Measurements from ENCODE around the gene FLYWCH1.

FLYWCH1 gene

GRCh38 chr16:2964475-2965336 is 53.0 kb downstream of the FLYWCH1 start:
- peak; percentile 94 for DNase-seq (ENCODE audit: extremely low spot score)
- CTCF ChIA-PET, result no interaction called here
- POLR2A ChIA-PET, result interaction anchor here (0.9 to 3.0 kb wide), 6 partner anchors 9 to 59 kb away, joined by 3 to 30 read pairs (median 4); partner anchors contain the start of genes HCFC1R1, PKMYT1 and THOC6
- TF ChIP-seq FOXA1 (IDR thresholded peaks at IDR 0.05), result no peak
- TF ChIP-seq L3MBTL2 (conservative IDR thresholded peaks at IDR 0.05), result 0 out of 2 replicates have a peak, but pooled peaks have one; percentile 18

- DNase-seq (ENCODE audit: extremely low spot score), result no peak
- no peak for TF ChIP-seq FOXA1 (IDR thresholded peaks at IDR 0.05)
- TF ChIP-seq HDGF (IDR thresholded peaks at IDR 0.05; ENCODE audit: borderline replicate concordance), result no peak
- CTCF ChIA-PET, result no interaction called here
- POLR2A ChIA-PET, result interaction anchor here (0.6 to 3.0 kb wide), 2 partner anchors 15 to 59 kb away, joined by 3 to 30 read pairs; partner anchors contain the start of gene PKMYT1
These were observed 54.5 kb downstream of the FLYWCH1 start for GRCh38 chr16:2966043-2966807.

- no peak for DNase-seq (ENCODE audit: extremely low spot score)
- CTCF ChIA-PET, result no interaction called here
- POLR2A ChIA-PET, result interaction anchor here (0.6 to 1.6 kb wide), 2 partner anchors 14 to 58 kb away, joined by 3 to 12 read pairs; partner anchors contain the start of gene PKMYT1
- TF ChIP-seq BHLHE40 (IDR thresholded peaks at IDR 0.05; ENCODE audit: borderline replicate concordance), result no peak
- TF ChIP-seq NFRKB (IDR thresholded peaks at IDR 0.05), result no peak
- TF ChIP-seq FOXA1 (IDR thresholded peaks at IDR 0.05), result no peak
- no peak for TF ChIP-seq SUZ12 (IDR thresholded peaks at IDR 0.05)
- no peak for TF ChIP-seq FOXK2 (IDR thresholded peaks at IDR 0.05)
- no peak for TF ChIP-seq PKNOX1 (IDR thresholded peaks at IDR 0.05)
- no peak for TF ChIP-seq L3MBTL2 (conservative IDR thresholded peaks at IDR 0.05)
- no peak for TF ChIP-seq SP1 (IDR thresholded peaks at IDR 0.05)
These were observed 55.1 kb downstream of the FLYWCH1 start for GRCh38 chr16:2966808-2967191.

GRCh38 chr16:2967211-2967631 is 55.5 kb downstream of the FLYWCH1 start:
- DNase-seq (ENCODE audit: extremely low spot score), result no peak
- CTCF ChIA-PET, result no interaction called here
- TF ChIP-seq FOXK2 (IDR thresholded peaks at IDR 0.05) (no peak), ELF4 (IDR thresholded peaks at IDR 0.05) (no peak), HDGF (IDR thresholded peaks at IDR 0.05; ENCODE audit: borderline replicate concordance) (no peak), L3MBTL2 (conservative IDR thresholded peaks at IDR 0.05) (no peak), ARNT (IDR thresholded peaks at IDR 0.05) (no peak), BHLHE40 (IDR thresholded peaks at IDR 0.05; ENCODE audit: borderline replicate concordance) (no peak), NFRKB (IDR thresholded peaks at IDR 0.05) (no peak), TARDBP (IDR thresholded peaks at IDR 0.05) (no peak), FOXM1 (IDR thresholded peaks at IDR 0.05; ENCODE audit: borderline replicate concordance) (no peak), SUZ12 (IDR thresholded peaks at IDR 0.05) (no peak), ZNF384 (IDR thresholded peaks at IDR 0.05) (no peak), CTBP1 (IDR thresholded peaks at IDR 0.05; ENCODE audit: borderline replicate concordance) (no peak), FOXA1 (IDR thresholded peaks at IDR 0.05) (no peak), LEF1 (IDR thresholded peaks at IDR 0.05; ENCODE audit: borderline replicate concordance) (no peak), SP1 (IDR thresholded peaks at IDR 0.05) (no peak), PKNOX1 (IDR thresholded peaks at IDR 0.05) (no peak)
- POLR2A ChIA-PET, result interaction anchor here (0.6 to 1.6 kb wide), 2 partner anchors 13 to 58 kb away, joined by 3 to 12 read pairs; partner anchors contain the start of gene PKMYT1

- ChIA-PET POLR2A (interaction anchor here (1.6 kb wide), 1 partner anchor 13 kb away, joined by 12 read pairs; the partner anchor contains the start of gene PKMYT1), CTCF (no interaction called here)
- no peak for DNase-seq (ENCODE audit: extremely low spot score)
- TF ChIP-seq BHLHE40 (IDR thresholded peaks at IDR 0.05; ENCODE audit: borderline replicate concordance), result no peak
- TF ChIP-seq NFRKB (IDR thresholded peaks at IDR 0.05), result no peak
- TF ChIP-seq ARNT (IDR thresholded peaks at IDR 0.05), result no peak
- TF ChIP-seq LEF1 (IDR thresholded peaks at IDR 0.05; ENCODE audit: borderline replicate concordance), result no peak
- TF ChIP-seq SUZ12 (IDR thresholded peaks at IDR 0.05), result no peak
- TF ChIP-seq ZNF384 (IDR thresholded peaks at IDR 0.05), result no peak
- no peak for TF ChIP-seq FOXA1 (IDR thresholded peaks at IDR 0.05)
- no peak for TF ChIP-seq SP1 (IDR thresholded peaks at IDR 0.05)
- no peak for TF ChIP-seq CTBP1 (IDR thresholded peaks at IDR 0.05; ENCODE audit: borderline replicate concordance)
- TF ChIP-seq FOXM1 (IDR thresholded peaks at IDR 0.05; ENCODE audit: borderline replicate concordance), result no peak
- no peak for TF ChIP-seq FOXK2 (IDR thresholded peaks at IDR 0.05)
- no peak for TF ChIP-seq L3MBTL2 (conservative IDR thresholded peaks at IDR 0.05)
- no peak for TF ChIP-seq PKNOX1 (IDR thresholded peaks at IDR 0.05)
- no peak for TF ChIP-seq ELF4 (IDR thresholded peaks at IDR 0.05)
- TF ChIP-seq TARDBP (IDR thresholded peaks at IDR 0.05), result no peak
These were observed 56.0 kb downstream of the FLYWCH1 start for GRCh38 chr16:2967721-2968161.

- ChIA-PET POLR2A (interaction anchor here (1.6 kb wide), 1 partner anchor 12 kb away, joined by 12 read pairs; the partner anchor contains the start of gene PKMYT1), CTCF (no interaction called here)
- no peak for DNase-seq (ENCODE audit: extremely low spot score)
- TF ChIP-seq FOXA1 (IDR thresholded peaks at IDR 0.05) (no peak), PKNOX1 (IDR thresholded peaks at IDR 0.05) (no peak), CTBP1 (IDR thresholded peaks at IDR 0.05; ENCODE audit: borderline replicate concordance) (no peak), TARDBP (IDR thresholded peaks at IDR 0.05) (no peak), HDGF (IDR thresholded peaks at IDR 0.05; ENCODE audit: borderline replicate concordance) (no peak), ARNT (IDR thresholded peaks at IDR 0.05) (no peak), FOXM1 (IDR thresholded peaks at IDR 0.05; ENCODE audit: borderline replicate concordance) (no peak), FOXK2 (IDR thresholded peaks at IDR 0.05) (no peak)
These were observed 56.6 kb downstream of the FLYWCH1 start for GRCh38 chr16:2968368-2968737.
